IMR-90 (cell line): Measurements from ENCODE around the gene ATF1. TPM values are rescaled to one million over a fixed set of nuclear protein-coding genes. Genes with fewer than 3 reads are reported as not detected.

Experiments used
- ATAC-seq: fragments of 200-7000 bp; cut with Tn5 transposase; 2 replicates; pipeline ENCODE4 v1.9.1; 2020; ENCODE audit warnings: low read depth, mild to moderate bottlenecking, moderate library complexity
- BruUV-seq: library from RNA; stranded (reverse); fragments of 400-500 nt; replicated peaks from 2 replicates; lab custom pipeline; 2021; lab: Mats Ljungman, UMichigan
- CTCF ChIA-PET: fragments of 300-600 bp; formaldehyde crosslinking; extraction: SDS; loops from one replicate; lab custom pipeline; 2021; ENCODE audit warnings: antibody characterized with exemption; lab: Yijun Ruan, JAX
- POLR2A ChIA-PET: fragments of 300-600 bp; sonication (Branson Sonifier 250); formaldehyde crosslinking; loops from one replicate; lab custom pipeline; 2022; ENCODE audit warnings: antibody characterized with exemption; ENCODE audit not compliant: unreplicated experiment; lab: Charles Lee
- DNase-seq: peaks from one replicate; pipeline ENCODE4 v3.0.0; 2013
- H2AFZ ChIP-seq: replicated peaks from 2 replicates; pipeline ENCODE3; 2013; ENCODE audit warnings: low read length, mild to moderate bottlenecking; ENCODE audit not compliant: poor library complexity
- H2AK5ac ChIP-seq: 2 replicates; pipeline ENCODE4 v1.6.1; 2013; ENCODE audit warnings: low read depth, low read length, inconsistent platforms
- H2AK9ac ChIP-seq: replicated peaks from 2 replicates; pipeline ENCODE3; 2013; ENCODE audit warnings: mild to moderate bottlenecking, low read depth, low read length, moderate library complexity; ENCODE audit not compliant: poor library complexity
- H2BK120ac ChIP-seq: 2 replicates; pipeline ENCODE4 v1.6.1; 2013; ENCODE audit warnings: low read depth, low read length, inconsistent platforms
- H2BK15ac ChIP-seq: 3 replicates; pipeline ENCODE4 v1.6.1; 2013; ENCODE audit warnings: low read depth, low read length, inconsistent platforms
- H2BK20ac ChIP-seq: 2 replicates; pipeline ENCODE4 v1.6.1; 2013; ENCODE audit warnings: low read depth, mild to moderate bottlenecking, inconsistent platforms, low read length, moderate library complexity
- H2BK5ac ChIP-seq: 2 replicates; pipeline ENCODE4 v1.6.1; 2013; ENCODE audit warnings: mild to moderate bottlenecking, low read depth, low read length, inconsistent platforms; ENCODE audit not compliant: poor library complexity, severe bottlenecking
- H3K14ac ChIP-seq: replicated peaks from 2 replicates; pipeline ENCODE4 v1.6.1; 2013; ENCODE audit warnings: low read depth, low read length, inconsistent platforms
- H3K18ac ChIP-seq: 2 replicates; pipeline ENCODE4 v1.6.1; 2013; ENCODE audit warnings: low read depth, low read length, control low read depth
- H3K23ac ChIP-seq: 2 replicates; pipeline ENCODE4 v1.6.1; 2013; ENCODE audit warnings: low read depth, low read length, inconsistent platforms
- H3K27ac ChIP-seq: 2 replicates; pipeline ENCODE4 v1.5.1; 2013; ENCODE audit warnings: mild to moderate bottlenecking, control low read depth, low read length; ENCODE audit not compliant: insufficient read depth
- H3K27me3 ChIP-seq: 2 replicates; pipeline ENCODE4 v1.6.1; 2013; ENCODE audit warnings: low read length; ENCODE audit not compliant: control insufficient read depth, insufficient read depth
- H3K36me3 ChIP-seq: 2 replicates; pipeline ENCODE4 v1.6.1; 2013; ENCODE audit warnings: low read length, mixed read lengths; ENCODE audit not compliant: control insufficient read depth, insufficient read depth
- H3K4ac ChIP-seq: 2 replicates; pipeline ENCODE4 v1.6.1; 2013; ENCODE audit warnings: low read depth, low read length, inconsistent platforms
- H3K4me1 ChIP-seq: 2 replicates; pipeline ENCODE4 v1.6.1; 2013; ENCODE audit warnings: low read length, mixed read lengths; ENCODE audit not compliant: control insufficient read depth, insufficient read depth
- H3K4me2 ChIP-seq: 2 replicates; pipeline ENCODE4 v1.6.1; 2013; ENCODE audit warnings: low read depth, mild to moderate bottlenecking, control low read depth, low read length, moderate library complexity
- H3K4me3 ChIP-seq: 2 replicates; pipeline ENCODE4 v1.5.1; 2013; ENCODE audit warnings: low read depth, mild to moderate bottlenecking, control low read depth, low read length, moderate library complexity; ENCODE audit not compliant: insufficient read depth
- H3K56ac ChIP-seq: 2 replicates; pipeline ENCODE4 v1.6.1; 2013; ENCODE audit warnings: low read length, inconsistent platforms; ENCODE audit not compliant: insufficient read depth; ENCODE audit errors: extremely low read depth
- H3K79me1 ChIP-seq, 2 experiments: 2 replicates each; pipeline ENCODE4 v1.6.1; 2013; ENCODE audit warnings: low read length in 2 of 2, inconsistent platforms in 1 of 2, low read depth in 1 of 2
- H3K9ac ChIP-seq: 2 replicates; pipeline ENCODE4 v1.6.1; 2013; ENCODE audit warnings: low read depth, low read length, control low read depth
- H3K9me1 ChIP-seq: 2 replicates; pipeline ENCODE4 v1.6.1; 2013; ENCODE audit warnings: low read length, inconsistent platforms; ENCODE audit not compliant: insufficient read depth
- H3K9me3 ChIP-seq: 2 replicates; pipeline ENCODE4 v1.6.1; 2013; ENCODE audit warnings: low read length; ENCODE audit not compliant: control insufficient read depth, insufficient read depth
- H4K20me1 ChIP-seq: 2 replicates; pipeline ENCODE4 v1.6.1; 2013; ENCODE audit warnings: low read length, inconsistent platforms; ENCODE audit not compliant: insufficient read depth
- H4K5ac ChIP-seq: 2 replicates; pipeline ENCODE4 v1.6.1; 2013; ENCODE audit warnings: mild to moderate bottlenecking, low read depth, low read length, control low read depth
- H4K8ac ChIP-seq, 2 experiments: 2 replicates each; pipeline ENCODE4 v1.6.1; 2013; ENCODE audit warnings: low read depth in 2 of 2, low read length in 2 of 2, control low read depth in 1 of 2, inconsistent platforms in 1 of 2
- H4K91ac ChIP-seq: 2 replicates; pipeline ENCODE4 v1.6.1; 2013; ENCODE audit warnings: low read depth, low read length, inconsistent platforms; ENCODE audit not compliant: insufficient read depth
- BHLHE40 ChIP-seq: fragments of 150-350 bp; IDR thresholded peaks from 2 replicates; pipeline ENCODE4 v1.6.1; 2016; ENCODE audit warnings: mild to moderate bottlenecking, low read depth, low read length
- CHD1 ChIP-seq: IDR thresholded peaks from 2 replicates; pipeline ENCODE4 v1.6.1; 2012; ENCODE audit warnings: low read depth, low read length, improper control_type of control experiment
- RAD21 ChIP-seq: IDR thresholded peaks from 2 replicates; pipeline ENCODE4 v1.6.1; 2012; ENCODE audit warnings: low read length, improper control_type of control experiment
- WGBS, 2 experiments: methylation state at CpG; one replicate each; pipeline versions ENCODE4 v1.1.5 to v1.1.7; 2013; ENCODE audit warnings: missing lambda C conversion rate in 2 of 2; ENCODE audit not compliant: insufficient read length in 1 of 2; ENCODE audit errors: extremely low coverage in 2 of 2; 5-methylcytosine and 5-hydroxymethylcytosine counted together
- dilution Hi-C: fragments of 300-500 bp; cut with HindIII; formaldehyde crosslinking; loops from one replicate; pipeline ENCODE4 v1.14.3; 2018; ENCODE audit warnings: low sequenced_read_pairs; ENCODE audit not compliant: unreplicated experiment
- in situ Hi-C: fragments of 300-500 bp; cut with MboI; formaldehyde crosslinking; loops from 3 replicates; pipeline ENCODE4 v1.14.3; 2019; ENCODE audit warnings: low sequenced_read_pairs, inconsistent platforms, mixed read lengths
- intact Hi-C: fragments of 100-400 bp; cut with micrococcal nuclease; formaldehyde crosslinking; loops from 2 replicates; pipeline ENCODE4 v1.10.0; 2022
- polyA plus RNA-seq, 3 experiments: library from polyadenylated mRNA; depleted of rRNA; stranded (reverse); fragments of >200 nt; gene quantifications; 2 replicates each; pipeline ENCODE4 v1.2.3, GENCODE V29; 2012; ENCODE audit warnings: low replicate concordance in 1 of 3
- total RNA-seq: library from RNA; depleted of rRNA; stranded (reverse); fragments of >200 nt; gene quantifications from 2 replicates; pipeline ENCODE4 v1.2.3, GENCODE V29; 2012
- TF ChIP-seq, protein P1 (sequence below): fragments of 150-350 bp; IDR thresholded peaks from 2 replicates; pipeline ENCODE4 v1.6.1; 2016; ENCODE audit warnings: low read depth, mild to moderate bottlenecking, low read length, moderate library complexity, borderline replicate concordance

ATF1 gene
- total and polyA plus RNA-seq, 2 of the 4 experiments (the other 2 are of a cell fraction), result 20.6 to 24.0 TPM

DNA sequence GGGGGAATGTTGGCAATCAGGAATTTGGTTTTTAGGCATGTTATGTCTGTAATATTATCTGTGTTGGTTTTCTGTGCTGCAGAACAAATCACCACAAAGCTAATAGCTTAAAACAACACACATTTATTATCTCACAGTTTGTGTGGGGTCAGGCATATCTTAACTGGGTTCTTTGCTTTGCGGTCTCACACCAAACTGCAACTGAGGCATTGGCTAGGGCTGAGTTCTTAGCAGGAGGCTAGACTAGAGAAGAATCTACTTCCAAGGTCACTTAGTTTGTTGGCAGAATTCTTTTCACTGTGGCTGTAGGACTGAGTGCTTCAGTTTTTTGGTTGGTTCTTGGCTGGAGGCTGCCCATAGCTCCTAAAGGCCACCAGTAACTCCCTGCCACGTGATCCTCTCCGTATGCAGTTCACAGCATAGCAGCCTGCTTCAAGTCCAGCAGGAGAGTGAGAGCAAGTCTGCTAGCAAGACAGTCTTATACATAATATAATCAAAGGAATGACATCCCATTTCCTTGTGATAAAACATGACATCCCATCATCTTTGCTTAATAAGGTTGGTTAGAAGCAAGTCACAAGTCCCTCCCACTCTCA, 21.6 kb downstream of the ATF1 start:
- Histone ChIP-seq H3K9me1 (peaks cover 13% of the 10 kb centered on the region), H3K4ac (peak overlapping the region; percentile 97), H3K9me3 (no peaks in the 10 kb centered on the region; the same call in 1 of the 2 replicates), H2AFZ (no peak overlapping the region), H3K27ac (peak overlapping the region; percentile 56; the same call in 1 of the 2 replicates), H3K4me1 (peaks cover 20% of the 10 kb centered on the region), H3K18ac (peak overlapping the region; percentile 62), H4K8ac (peak overlapping the region; percentile 25 to 98), H2BK20ac (peak overlapping the region; percentile 81), H4K91ac (peak overlapping the region; percentile 79), H2AK9ac (no peak overlapping the region), H2AK5ac (peak overlapping the region; percentile 78), H2BK15ac (peak overlapping the region; percentile 63; the same call in 2 of the 3 replicates), H2BK120ac (peak overlapping the region; percentile 98), H4K5ac (peak overlapping the region; percentile 62), H3K56ac (peak overlapping the region; percentile 17; the same call in 1 of the 2 replicates), H3K9ac (peak overlapping the region; percentile 37; the same call in 1 of the 2 replicates), H3K79me1 (peaks cover 18 to 55% of the 10 kb centered on the region in 2 experiments), H3K27me3 (no peaks in the 10 kb centered on the region), H3K36me3 (peaks cover 4% of the 10 kb centered on the region; the same call in 1 of the 2 replicates), H3K4me3 (no peak overlapping the region), H3K4me2 (no peak overlapping the region), H3K14ac (peak overlapping the region; percentile 88), H4K20me1 (no peaks in the 10 kb centered on the region; the same call in 1 of the 2 replicates), H3K23ac (peak overlapping the region; percentile 95), H2BK5ac (peak overlapping the region; percentile 89)
- DNase-seq (peak; percentile 27), ATAC-seq (peak; percentile 5; the same call in 1 of the 2 replicates)
- intact Hi-C loops, result no loop called here
- in situ Hi-C loops, result no loop called here
- no TSS peak for BruUV-seq
- POLR2A ChIA-PET, result no interaction called here
- dilution Hi-C loops, result no loop called here
- CTCF ChIA-PET, result no interaction called here
- TF ChIP-seq, protein P1, sequence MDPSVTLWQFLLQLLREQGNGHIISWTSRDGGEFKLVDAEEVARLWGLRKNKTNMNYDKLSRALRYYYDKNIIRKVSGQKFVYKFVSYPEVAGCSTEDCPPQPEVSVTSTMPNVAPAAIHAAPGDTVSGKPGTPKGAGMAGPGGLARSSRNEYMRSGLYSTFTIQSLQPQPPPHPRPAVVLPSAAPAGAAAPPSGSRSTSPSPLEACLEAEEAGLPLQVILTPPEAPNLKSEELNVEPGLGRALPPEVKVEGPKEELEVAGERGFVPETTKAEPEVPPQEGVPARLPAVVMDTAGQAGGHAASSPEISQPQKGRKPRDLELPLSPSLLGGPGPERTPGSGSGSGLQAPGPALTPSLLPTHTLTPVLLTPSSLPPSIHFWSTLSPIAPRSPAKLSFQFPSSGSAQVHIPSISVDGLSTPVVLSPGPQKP, result no peak
- TF ChIP-seq BHLHE40 (no peak), CHD1 (no peak), RAD21 (no peak)
- WGBS, 2 experiments, result no CpG with 5 or more reads among the region's 3 CpGs
